OCI-LY1 (cell line): Measurements from ENCODE around the gene TMOD3.

Source experiments
- H2AFZ ChIP-seq: fragments of 200-600 bp; sonication (generic), shearing (Covaris generic); 2 replicates; pipeline ENCODE4 v1.6.0; 2014; ENCODE audit warnings: antibody characterized with exemption, mild to moderate bottlenecking, low read length
- H3F3A ChIP-seq: fragments of 200-600 bp; sonication (generic), shearing (Covaris generic); 2 replicates; pipeline ENCODE4 v1.6.0; 2014; ENCODE audit warnings: mild to moderate bottlenecking, antibody characterized with exemption, low read length, moderate library complexity; ENCODE audit not compliant: insufficient read depth
- H3K27ac ChIP-seq: fragments of 200-600 bp; sonication (generic); 2 replicates; pipeline ENCODE4 v1.5.1; 2014; ENCODE audit warnings: low read length, mixed run types, mild to moderate bottlenecking, low read depth; ENCODE audit not compliant: poor library complexity, severe bottlenecking
- H3K27me3 ChIP-seq: fragments of 200-600 bp; sonication (generic); 2 replicates; pipeline ENCODE4 v1.6.0; 2014; ENCODE audit warnings: antibody characterized with exemption, mild to moderate bottlenecking, low read length, moderate library complexity; ENCODE audit not compliant: insufficient read depth
- H3K36me3 ChIP-seq: fragments of 200-600 bp; sonication (generic); 2 replicates; pipeline ENCODE4 v1.6.1; 2014; ENCODE audit warnings: mild to moderate bottlenecking, antibody characterized with exemption, low read length, moderate library complexity, mixed read lengths; ENCODE audit not compliant: insufficient read depth
- H3K4me1 ChIP-seq: fragments of 200-600 bp; sonication (generic); 2 replicates; pipeline ENCODE4 v1.5.1; 2014; ENCODE audit warnings: mild to moderate bottlenecking, low read length, moderate library complexity; ENCODE audit not compliant: insufficient read depth, severe bottlenecking
- H3K4me2 ChIP-seq: fragments of 200-600 bp; sonication (generic), shearing (Covaris generic); 2 replicates; pipeline ENCODE4 v1.6.1; 2014; ENCODE audit warnings: low read length
- H3K4me3 ChIP-seq: fragments of 200-600 bp; sonication (generic); 2 replicates; pipeline ENCODE4 v1.5.1; 2014; ENCODE audit warnings: low read length, low read depth, mild to moderate bottlenecking, mixed read lengths; ENCODE audit not compliant: poor library complexity, severe bottlenecking
- H3K79me2 ChIP-seq: fragments of 200-600 bp; shearing (Covaris generic); 2 replicates; pipeline ENCODE4 v1.6.1; 2016; ENCODE audit warnings: mixed run types, low read length, mixed read lengths; ENCODE audit not compliant: insufficient read depth
- H3K9ac ChIP-seq: fragments of 200-600 bp; sonication (generic), shearing (Covaris generic); 2 replicates; pipeline ENCODE4 v1.6.1; 2014; ENCODE audit warnings: mild to moderate bottlenecking, low read length, mixed read lengths
- H3K9me2 ChIP-seq: fragments of 200-600 bp; sonication (generic), shearing (Covaris generic); 2 replicates; pipeline ENCODE4 v1.6.1; 2014; ENCODE audit warnings: low read depth, mild to moderate bottlenecking, low read length, mixed read lengths
- H3K9me3 ChIP-seq: fragments of 200-600 bp; shearing (Covaris generic); 2 replicates; pipeline ENCODE4 v1.6.1; 2014; ENCODE audit warnings: low read length, mixed read lengths
- H4K20me1 ChIP-seq: fragments of 200-600 bp; sonication (generic), shearing (Covaris generic); 2 replicates; pipeline ENCODE4 v1.6.0; 2016; ENCODE audit warnings: mild to moderate bottlenecking, low read length; ENCODE audit not compliant: insufficient read depth
- CTCF ChIP-seq: fragments of 200-600 bp; sonication (generic), shearing (Covaris generic); IDR thresholded peaks from 2 replicates; pipeline ENCODE4 v1.5.1; 2017; ENCODE audit warnings: mild to moderate bottlenecking, antibody characterized with exemption, low read length, moderate library complexity, mixed read lengths
- EZH2 ChIP-seq: fragments of 200-600 bp; sonication (generic), shearing (Covaris generic); IDR thresholded peaks from 2 replicates; pipeline ENCODE4 v1.8.0; 2017; ENCODE audit warnings: borderline replicate concordance, mixed run types, mild to moderate bottlenecking, antibody characterized with exemption, low read length, moderate library complexity, mixed read lengths

The TMOD3 gene

DNA sequence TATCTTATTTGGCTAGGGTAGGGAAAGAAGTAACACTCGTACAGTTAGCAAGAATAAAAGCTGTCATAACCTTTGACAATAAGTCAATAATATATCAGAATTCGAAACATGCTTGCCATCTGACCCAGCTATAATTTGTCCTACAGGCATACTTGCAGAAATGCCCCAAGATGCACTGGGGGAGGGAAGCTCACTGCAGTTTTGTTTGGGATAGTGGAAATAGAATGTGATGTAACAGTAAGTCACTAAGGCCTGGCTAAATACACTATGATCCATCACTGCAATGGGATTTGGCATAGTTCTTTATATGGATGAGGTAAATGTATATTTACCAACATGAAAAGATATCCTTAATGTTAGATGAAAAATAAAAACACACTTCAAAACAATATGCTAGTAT is 25.5 kb upstream of the TMOD3 start:
- H3K9me3 ChIP-seq = no peaks in the 10 kb centered on the region
- H3K4me3 ChIP-seq = no peak overlapping the region
- H3F3A ChIP-seq = no peaks in the 10 kb centered on the region
- H3K27ac ChIP-seq = no peak overlapping the region
- no peak overlapping the region for H3K9ac ChIP-seq
- H3K4me1 ChIP-seq = no peaks in the 10 kb centered on the region
- no peak for TF ChIP-seq EZH2
- no peak for TF ChIP-seq CTCF
- no peaks in the 10 kb centered on the region for H3K9me2 ChIP-seq
- H4K20me1 ChIP-seq = no peaks in the 10 kb centered on the region
- H3K27me3 ChIP-seq = no peaks in the 10 kb centered on the region
- no peaks in the 10 kb centered on the region for H3K36me3 ChIP-seq
- H2AFZ ChIP-seq = no peak overlapping the region
- no peaks in the 10 kb centered on the region for H3K79me2 ChIP-seq
- H3K4me2 ChIP-seq = no peak overlapping the region

GRCh38 chr15:51806123-51806522 is 23.3 kb upstream of the TMOD3 start:
- Histone ChIP-seq H3K4me2 (no peak overlapping the region), H3K79me2 (no peaks in the 10 kb centered on the region), H3K27ac (no peak overlapping the region), H3K9me3 (no peaks in the 10 kb centered on the region), H3K4me3 (no peak overlapping the region), H3K4me1 (no peaks in the 10 kb centered on the region), H3K36me3 (no peaks in the 10 kb centered on the region), H3K9me2 (no peaks in the 10 kb centered on the region), H3K9ac (no peak overlapping the region), H2AFZ (no peak overlapping the region), H4K20me1 (no peaks in the 10 kb centered on the region), H3K27me3 (no peaks in the 10 kb centered on the region), H3F3A (no peaks in the 10 kb centered on the region)
- TF ChIP-seq EZH2 = no peak
- no peak for TF ChIP-seq CTCF

DNA sequence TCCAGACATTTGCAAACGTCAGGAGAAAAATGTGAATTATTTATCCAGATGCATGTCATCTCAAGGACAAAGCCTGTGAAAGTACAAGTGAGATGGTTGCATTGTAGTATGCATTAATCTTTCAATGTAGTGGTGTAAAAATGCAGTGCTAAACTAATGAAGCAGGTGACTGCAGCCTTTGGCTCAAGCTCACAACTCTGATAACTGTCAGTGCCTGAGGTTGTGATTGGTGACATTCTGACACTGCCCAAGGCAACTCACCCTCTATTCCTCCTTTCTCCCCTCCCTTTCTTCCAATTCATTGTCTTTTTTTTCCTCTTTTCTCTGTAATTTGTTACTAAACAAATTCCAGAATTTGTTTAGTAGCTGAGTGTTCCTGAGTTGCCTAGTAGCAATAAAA is 20.0 kb upstream of the TMOD3 start:
- H3K36me3 ChIP-seq = no peaks in the 10 kb centered on the region
- TF ChIP-seq CTCF (no peak), EZH2 (no peak)
- no peaks in the 10 kb centered on the region for H3K9me2 ChIP-seq
- no peaks in the 10 kb centered on the region for H3K27me3 ChIP-seq
- no peaks in the 10 kb centered on the region for H3K79me2 ChIP-seq
- no peak overlapping the region for H3K9ac ChIP-seq
- H4K20me1 ChIP-seq = no peaks in the 10 kb centered on the region
- no peak overlapping the region for H3K27ac ChIP-seq
- H3K4me3 ChIP-seq = no peak overlapping the region
- no peaks in the 10 kb centered on the region for H3K9me3 ChIP-seq
- H2AFZ ChIP-seq = no peak overlapping the region
- no peak overlapping the region for H3K4me2 ChIP-seq
- H3K4me1 ChIP-seq = no peaks in the 10 kb centered on the region
- H3F3A ChIP-seq = no peaks in the 10 kb centered on the region
